GM11168 (cell line): ENCODE data around the gene SPSB2.

Experiments used
- in situ Hi-C: fragments of 300-500 bp; cut with MboI; formaldehyde crosslinking; loops from one replicate; pipeline ENCODE4 v1.12.0; 2022; ENCODE audit warnings: low sequenced_read_pairs; ENCODE audit not compliant: unreplicated experiment

Gene SPSB2

GRCh38 chr12:6823182-6824084 lies 49.7 kb downstream of the SPSB2 start:
- in situ Hi-C loops, result no loop called here

GRCh38 chr12:6822426-6823135 lies 50.5 kb downstream of the SPSB2 start:
- in situ Hi-C loops, result no loop called here

GRCh38 chr12:6821591-6822425 lies 51.3 kb downstream of the SPSB2 start, which contains the start of gene GPR162:
Gene GPR162 (plus strand): TSS chr12:6821821. CDS start chr12:6823899, 2,078 bp downstream.
- in situ Hi-C loops, result no loop called here
